ENCODE measurements around the gene PLXNA2.

Gene PLXNA2

DNA sequence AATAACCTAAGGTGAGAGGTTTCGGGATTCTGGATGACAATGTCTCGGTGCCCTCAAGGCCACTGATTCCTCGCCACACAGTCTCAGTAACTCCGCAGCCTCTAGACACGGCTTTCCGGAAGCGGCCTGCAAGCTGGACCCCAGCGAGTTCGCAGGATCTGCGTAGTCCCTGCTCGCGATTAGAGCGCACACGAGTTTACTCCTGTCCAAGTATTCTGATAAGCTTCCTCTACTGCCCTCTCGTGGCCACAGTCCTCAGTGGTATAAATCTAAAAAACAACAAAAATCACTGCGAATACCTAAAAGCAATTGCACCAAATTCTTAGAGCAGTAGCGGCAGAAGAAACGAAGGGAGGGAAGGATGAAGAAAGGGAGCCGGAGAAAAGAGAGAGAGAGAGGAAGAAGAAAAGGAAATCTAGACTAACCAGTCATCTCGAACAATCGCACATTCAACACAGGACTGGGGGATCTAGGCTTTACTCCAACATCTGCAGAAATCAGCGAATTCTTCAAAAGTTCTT is 1.1 kb upstream of the PLXNA2 start:
- TF ChIP-seq, protein P1, sequence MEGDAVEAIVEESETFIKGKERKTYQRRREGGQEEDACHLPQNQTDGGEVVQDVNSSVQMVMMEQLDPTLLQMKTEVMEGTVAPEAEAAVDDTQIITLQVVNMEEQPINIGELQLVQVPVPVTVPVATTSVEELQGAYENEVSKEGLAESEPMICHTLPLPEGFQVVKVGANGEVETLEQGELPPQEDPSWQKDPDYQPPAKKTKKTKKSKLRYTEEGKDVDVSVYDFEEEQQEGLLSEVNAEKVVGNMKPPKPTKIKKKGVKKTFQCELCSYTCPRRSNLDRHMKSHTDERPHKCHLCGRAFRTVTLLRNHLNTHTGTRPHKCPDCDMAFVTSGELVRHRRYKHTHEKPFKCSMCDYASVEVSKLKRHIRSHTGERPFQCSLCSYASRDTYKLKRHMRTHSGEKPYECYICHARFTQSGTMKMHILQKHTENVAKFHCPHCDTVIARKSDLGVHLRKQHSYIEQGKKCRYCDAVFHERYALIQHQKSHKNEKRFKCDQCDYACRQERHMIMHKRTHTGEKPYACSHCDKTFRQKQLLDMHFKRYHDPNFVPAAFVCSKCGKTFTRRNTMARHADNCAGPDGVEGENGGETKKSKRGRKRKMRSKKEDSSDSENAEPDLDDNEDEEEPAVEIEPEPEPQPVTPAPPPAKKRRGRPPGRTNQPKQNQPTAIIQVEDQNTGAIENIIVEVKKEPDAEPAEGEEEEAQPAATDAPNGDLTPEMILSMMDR (IDR thresholded peaks at IDR 0.05), result peak; percentile 88

- TF ChIP-seq, protein P1 (IDR thresholded peaks at IDR 0.05), result no peak
Measured at GRCh38 chr1:208243527-208243966, 637 bp downstream of the PLXNA2 start.

DNA sequence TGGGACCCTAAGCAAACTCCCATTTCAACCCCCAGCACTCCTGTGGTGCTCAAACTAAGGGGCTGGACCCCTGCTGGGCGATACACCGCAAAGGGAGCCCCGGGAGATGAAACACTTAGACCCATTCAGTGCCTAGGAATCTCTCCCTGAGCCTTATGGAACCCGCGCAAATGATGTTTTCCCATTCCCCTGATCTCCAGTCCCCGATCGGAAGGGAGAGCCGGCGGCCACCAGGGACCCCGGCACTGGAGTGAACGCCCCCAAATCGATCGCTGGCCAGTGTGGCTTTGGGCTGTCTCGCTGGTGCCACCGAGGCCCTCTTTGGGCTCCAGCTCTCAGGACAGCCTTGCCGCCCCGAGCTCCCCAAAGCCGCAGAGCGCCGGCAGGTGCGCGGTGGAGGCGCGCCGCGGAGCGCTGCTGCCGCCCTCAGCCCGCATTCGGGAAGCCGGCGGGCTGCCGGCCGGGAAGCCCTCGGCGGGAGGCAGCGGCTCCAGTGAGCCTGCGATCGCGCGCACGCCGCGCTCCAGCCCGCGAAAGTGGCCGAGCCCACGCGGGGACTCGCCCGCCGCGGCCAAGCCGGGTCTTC is 1.1 kb downstream of the PLXNA2 start:
- TF ChIP-seq, protein P1 (IDR thresholded peaks at IDR 0.05), result peak; percentile 53

- TF ChIP-seq, protein P1 (IDR thresholded peaks at IDR 0.05), result no peak
Measured at GRCh38 chr1:208242146-208242545, 2.0 kb downstream of the PLXNA2 start.

- TF ChIP-seq, protein P1 (IDR thresholded peaks at IDR 0.05), result no peak
Measured at GRCh38 chr1:208241512-208241911, 2.7 kb downstream of the PLXNA2 start.

DNA sequence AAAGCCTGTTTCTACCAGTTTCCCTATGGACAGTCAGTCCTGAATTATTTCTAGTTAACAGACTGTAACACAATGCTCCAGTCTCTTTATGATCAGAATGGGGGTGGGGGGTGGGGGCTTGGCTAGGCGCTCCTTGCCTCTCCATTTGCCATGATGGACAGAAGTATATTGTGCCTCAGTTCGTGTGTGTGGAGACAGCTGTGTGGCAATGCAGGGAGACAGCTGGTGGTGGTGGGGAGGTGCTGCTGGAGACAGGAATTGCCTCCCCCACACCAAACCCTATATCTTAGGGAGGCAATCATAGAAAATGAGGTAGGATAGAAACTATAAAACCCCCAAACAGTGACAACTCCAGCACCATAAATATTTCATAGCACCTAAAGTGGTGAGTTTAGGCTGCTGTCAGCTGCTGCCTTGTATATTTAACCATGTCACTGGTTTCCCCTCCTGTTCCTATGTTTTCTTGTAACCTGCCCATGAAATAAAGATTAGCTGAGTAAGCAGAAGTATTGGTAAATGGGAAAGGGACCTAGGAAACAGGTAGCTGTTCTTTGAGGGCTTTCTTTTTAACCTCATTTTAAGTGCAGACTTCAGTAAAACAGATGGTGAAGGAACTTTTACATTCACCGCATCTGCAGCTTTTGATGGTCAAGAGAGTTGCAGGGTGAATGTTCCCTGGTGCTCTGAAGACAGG is 3.4 kb downstream of the PLXNA2 start:
- TF ChIP-seq, protein P1 (IDR thresholded peaks at IDR 0.05), result no peak

- TF ChIP-seq, protein P1 (IDR thresholded peaks at IDR 0.05), result no peak
Measured at GRCh38 chr1:208239473-208240381, 4.5 kb downstream of the PLXNA2 start.

All from LNCAP (cell line).